NB4 (cell line): ENCODE data around the gene PCCA.

Experiments
- MYC ChIP-seq: IDR thresholded peaks from 2 replicates; pipeline ENCODE4 v1.6.1; 2011; ENCODE audit warnings: low read depth, low read length
- POLR2A ChIP-seq: IDR thresholded peaks from 2 replicates; pipeline ENCODE4 v1.6.1; 2011; ENCODE audit warnings: mild to moderate bottlenecking; ENCODE audit not compliant: insufficient read length; ENCODE audit errors: extremely low read depth
- TF ChIP-seq, protein P1 (sequence below): IDR thresholded peaks from one replicate; pipeline ENCODE4 v1.5.1; 2012; ENCODE audit warnings: low read depth, low read length
- TF ChIP-seq, protein P2 (sequence below): IDR thresholded peaks from 2 replicates; pipeline ENCODE4 v1.6.1; 2011; ENCODE audit warnings: low read depth, low read length

GRCh38 chr13:100523411-100523810, 434.5 kb downstream of the PCCA start:
- TF ChIP-seq MYC = no peak
- TF ChIP-seq, protein P1, sequence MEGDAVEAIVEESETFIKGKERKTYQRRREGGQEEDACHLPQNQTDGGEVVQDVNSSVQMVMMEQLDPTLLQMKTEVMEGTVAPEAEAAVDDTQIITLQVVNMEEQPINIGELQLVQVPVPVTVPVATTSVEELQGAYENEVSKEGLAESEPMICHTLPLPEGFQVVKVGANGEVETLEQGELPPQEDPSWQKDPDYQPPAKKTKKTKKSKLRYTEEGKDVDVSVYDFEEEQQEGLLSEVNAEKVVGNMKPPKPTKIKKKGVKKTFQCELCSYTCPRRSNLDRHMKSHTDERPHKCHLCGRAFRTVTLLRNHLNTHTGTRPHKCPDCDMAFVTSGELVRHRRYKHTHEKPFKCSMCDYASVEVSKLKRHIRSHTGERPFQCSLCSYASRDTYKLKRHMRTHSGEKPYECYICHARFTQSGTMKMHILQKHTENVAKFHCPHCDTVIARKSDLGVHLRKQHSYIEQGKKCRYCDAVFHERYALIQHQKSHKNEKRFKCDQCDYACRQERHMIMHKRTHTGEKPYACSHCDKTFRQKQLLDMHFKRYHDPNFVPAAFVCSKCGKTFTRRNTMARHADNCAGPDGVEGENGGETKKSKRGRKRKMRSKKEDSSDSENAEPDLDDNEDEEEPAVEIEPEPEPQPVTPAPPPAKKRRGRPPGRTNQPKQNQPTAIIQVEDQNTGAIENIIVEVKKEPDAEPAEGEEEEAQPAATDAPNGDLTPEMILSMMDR = no peak
- no peak for TF ChIP-seq POLR2A
- TF ChIP-seq, protein P2, sequence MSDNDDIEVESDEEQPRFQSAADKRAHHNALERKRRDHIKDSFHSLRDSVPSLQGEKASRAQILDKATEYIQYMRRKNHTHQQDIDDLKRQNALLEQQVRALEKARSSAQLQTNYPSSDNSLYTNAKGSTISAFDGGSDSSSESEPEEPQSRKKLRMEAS = no peak
